ENCODE results near the gene HMGN3.

HMGN3 gene

DNA sequence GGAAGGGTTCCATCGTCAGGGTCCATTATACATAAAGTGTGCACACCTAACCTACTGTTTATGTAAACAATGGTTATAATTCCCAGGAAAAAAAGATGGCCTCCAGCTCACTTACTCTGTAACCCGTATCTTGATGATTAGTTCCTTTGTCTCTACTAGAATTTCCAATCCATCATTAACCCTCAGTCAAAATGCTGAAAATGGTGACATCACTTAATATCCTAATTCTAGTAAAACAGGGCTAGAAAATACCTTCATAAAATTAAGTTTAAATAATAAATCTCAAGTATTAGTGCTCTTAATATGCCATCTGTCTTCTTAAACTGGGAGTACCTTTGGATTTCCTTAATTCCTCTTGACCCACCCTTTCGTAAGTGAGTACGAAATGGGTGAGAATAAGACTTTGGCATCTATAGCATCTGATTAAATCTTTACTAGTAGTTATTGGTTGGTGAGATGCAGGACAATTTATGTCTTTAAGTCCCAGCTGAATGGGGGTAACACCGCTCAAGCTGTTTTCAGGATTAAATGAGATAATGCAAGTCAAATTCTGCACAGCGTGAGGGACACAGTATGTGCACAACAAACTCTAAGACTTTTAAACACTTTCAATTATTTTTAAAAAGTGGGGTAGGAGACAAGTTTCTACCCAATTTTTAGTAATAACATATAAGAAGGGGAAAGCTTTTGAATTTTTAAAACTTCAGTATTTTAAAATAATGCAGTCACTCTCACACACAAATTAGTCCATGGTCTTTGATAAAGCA, 1.6 kb downstream of the HMGN3 start:
- no peak for DNase-seq

- DNase-seq, result no peak
Measured at GRCh38 chr6:79231666-79232065, 2.8 kb downstream of the HMGN3 start.

GRCh38 chr6:79231101-79231500, 3.4 kb downstream of the HMGN3 start:
- DNase-seq, result no peak

- no peak for DNase-seq
Measured at GRCh38 chr6:79230149-79230548, 4.3 kb downstream of the HMGN3 start.

DNA sequence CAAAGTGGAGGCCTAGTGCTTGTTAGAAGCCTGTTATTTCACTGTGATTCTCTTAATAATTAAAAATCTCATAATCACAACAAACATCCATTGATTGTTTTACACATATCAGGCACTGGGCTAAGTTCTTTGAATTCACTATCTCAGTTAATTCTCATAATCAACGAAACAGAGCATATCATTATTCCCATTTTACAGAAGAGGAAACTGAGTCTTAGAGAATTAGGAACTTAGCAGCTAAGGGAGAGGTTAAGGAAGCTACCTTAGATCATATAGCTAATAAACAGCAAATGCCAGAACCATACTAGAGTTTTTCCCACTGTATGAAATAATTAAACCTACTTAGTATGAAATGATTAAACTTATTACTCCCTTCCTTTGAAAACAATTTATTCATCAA, 7.0 kb downstream of the HMGN3 start:
- no peak for DNase-seq

DNA sequence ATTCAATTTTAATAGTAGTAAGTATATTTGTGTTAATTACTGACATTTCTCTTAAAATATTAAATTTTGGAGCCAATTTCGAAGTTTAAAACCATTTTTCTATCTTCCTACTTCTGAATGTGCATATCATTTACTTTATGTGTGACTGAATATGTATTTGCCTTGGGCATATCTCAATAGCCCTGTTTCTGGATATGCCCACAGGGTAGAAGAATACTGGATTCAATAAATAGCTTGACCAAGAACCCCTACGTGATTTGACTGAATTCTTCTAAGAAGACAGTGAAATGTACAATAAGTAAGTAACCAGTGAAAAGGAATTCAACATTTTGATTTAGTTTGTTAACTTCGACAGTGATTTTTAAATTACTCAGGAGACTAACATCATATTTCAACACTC, 7.8 kb downstream of the HMGN3 start:
- no peak for DNase-seq

GRCh38 chr6:79225717-79226599, 8.5 kb downstream of the HMGN3 start:
- DNase-seq, result no peak

DNA sequence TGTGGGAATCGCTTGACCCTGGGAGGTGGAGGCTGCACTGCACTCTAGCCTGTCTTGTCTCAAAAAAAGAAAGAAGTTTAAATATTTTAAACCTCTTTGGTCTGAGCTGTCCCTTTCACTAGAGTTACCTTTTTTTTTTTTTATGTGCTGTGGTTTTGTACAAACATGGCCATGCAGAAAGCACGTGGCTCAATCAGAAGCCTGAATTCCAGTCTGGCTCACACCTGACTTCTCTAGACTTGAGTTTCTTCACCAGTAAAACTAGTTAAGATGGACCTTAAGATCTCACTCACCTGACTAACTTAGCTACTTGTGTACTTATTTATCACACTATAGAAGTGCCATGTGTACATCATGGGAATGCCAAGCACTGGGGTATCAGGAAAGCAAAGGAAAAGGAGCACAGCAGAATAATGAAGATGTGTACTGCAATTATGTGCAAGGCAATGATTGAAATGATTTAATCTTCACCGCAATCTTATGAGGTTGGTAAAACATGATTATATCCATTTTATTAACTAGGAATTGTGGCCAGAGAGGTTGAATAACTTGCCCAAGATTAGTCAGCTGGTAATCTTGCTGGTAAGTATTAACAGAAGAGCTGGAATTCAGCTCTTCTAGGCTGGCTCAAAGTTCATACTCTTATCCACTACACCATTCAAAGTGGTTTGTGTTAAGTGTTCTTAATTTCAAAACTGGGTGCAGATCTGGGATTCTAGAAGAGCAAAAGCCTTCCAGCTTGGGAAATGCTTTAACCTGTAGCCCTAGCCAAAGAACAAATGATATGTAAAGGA, 10.7 kb downstream of the HMGN3 start:
- DNase-seq, result no peak

- no peak for DNase-seq
Measured at GRCh38 chr6:79215213-79215824, 19.2 kb downstream of the HMGN3 start.

- DNase-seq, result no peak
Measured at GRCh38 chr6:79212859-79213258, 21.6 kb downstream of the HMGN3 start.

DNA sequence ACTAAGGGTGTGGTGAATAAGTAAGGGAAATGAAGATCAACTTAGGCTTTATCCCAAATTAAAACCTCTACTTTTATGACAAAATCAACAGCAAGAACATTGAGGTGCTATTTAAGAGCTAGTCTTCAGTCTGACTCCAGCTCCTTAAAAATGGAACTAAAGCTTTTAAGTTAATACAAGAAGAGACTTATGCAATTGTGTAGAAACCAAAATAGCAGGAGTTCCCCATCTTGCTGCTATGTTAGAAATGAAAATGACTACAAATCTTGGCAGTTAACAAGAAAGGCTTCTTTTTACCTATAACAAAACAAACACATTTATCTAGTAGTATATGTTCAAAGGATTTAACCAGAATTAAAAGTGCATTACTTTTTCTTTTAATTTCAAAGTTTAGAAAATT, 25.7 kb downstream of the HMGN3 start:
- no peak for DNase-seq

DNA sequence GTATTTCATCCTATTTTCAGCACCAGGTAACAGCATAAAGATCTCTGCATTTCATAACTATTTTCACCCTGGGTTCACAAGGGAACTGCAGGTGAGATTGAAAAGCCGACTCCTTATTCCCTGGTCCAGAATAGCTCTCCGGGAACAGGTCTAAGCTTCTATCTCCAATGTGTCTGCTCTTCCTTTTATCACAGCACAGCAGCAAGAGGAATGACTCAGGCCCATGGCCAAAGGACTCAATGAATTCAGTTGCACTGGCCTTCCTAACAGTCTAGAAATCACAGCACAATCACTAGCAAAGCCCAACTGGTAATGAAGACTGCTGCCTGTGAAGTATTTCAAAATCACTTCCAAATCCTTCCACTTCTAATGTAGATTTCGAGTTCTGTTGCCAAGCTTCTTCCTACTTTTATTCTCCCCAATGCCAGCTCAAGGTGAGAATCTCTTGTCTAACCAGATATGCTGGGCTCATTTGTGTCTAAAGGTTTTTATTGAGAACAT, 30.7 kb downstream of the HMGN3 start:
- no peak for DNase-seq

- DNase-seq, result no peak
Measured at GRCh38 chr6:79202556-79202955, 31.9 kb downstream of the HMGN3 start.

DNA sequence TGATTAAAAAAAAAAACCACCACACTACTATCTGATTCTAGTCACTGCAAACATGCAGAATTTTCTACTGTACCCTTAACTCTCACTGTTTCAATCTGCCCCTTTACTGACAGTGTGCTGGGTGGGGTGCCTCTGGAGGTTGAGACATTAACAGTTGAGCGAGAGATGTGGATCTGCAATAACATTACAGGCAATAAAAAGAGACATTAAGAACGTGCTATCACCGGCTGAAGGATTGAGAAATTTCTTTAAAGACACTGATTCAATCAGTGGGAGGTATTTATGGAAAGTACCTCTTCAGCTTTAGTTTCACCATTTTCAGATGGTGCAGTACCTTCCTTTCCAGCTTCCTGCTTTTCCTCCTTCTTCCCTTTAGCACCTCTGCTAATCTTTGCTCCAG, 32.5 kb downstream of the HMGN3 start:
- no peak for DNase-seq

- no peak for DNase-seq
Measured at GRCh38 chr6:79201143-79201542, 33.3 kb downstream of the HMGN3 start.

DNA sequence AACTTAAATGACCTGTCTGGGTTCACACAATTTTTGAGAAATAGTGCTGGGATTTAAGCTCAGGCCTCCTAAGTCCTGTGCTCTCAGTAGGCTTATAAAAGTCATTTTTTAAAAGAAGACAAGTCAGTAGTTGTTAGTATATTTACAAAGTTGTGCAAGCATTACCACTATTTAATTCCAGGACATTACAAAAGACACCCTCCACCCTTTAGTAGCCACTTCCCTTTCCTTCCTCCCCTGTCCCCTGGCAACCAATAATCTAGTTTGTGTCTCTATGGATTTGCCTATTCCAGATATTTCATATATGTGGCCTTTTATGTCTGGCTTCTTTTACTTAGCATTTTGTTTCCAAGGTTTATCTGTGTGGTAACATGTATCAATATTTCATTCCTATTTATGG, 37.6 kb downstream of the HMGN3 start:
- no peak for DNase-seq

DNA sequence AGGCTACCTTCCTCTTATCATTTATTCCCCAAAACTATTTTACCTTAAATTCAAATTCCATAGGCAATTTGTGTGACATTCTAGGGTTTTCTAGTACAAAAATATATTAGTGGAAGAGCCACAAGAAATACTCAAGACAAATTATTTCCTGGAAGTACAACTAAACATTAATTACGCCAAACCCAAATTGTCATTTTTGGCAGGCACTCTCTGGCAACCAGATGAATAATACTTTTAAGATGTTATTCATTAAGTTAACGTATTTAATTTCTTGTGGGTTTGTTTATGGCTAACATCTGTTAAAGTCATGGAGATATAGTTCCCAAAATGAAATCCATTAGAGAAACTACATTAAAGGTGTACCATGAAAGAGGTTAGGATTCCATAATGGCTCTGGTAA, 40.5 kb downstream of the HMGN3 start:
- DNase-seq, result no peak

- DNase-seq, result no peak
Measured at GRCh38 chr6:79189760-79190350, 44.6 kb downstream of the HMGN3 start.

- no peak for DNase-seq
Measured at GRCh38 chr6:79188885-79189480, 45.5 kb downstream of the HMGN3 start.

GRCh38 chr6:79188107-79188506, 46.4 kb downstream of the HMGN3 start:
- no peak for DNase-seq

GRCh38 chr6:79186564-79186963, 47.9 kb downstream of the HMGN3 start:
- no peak for DNase-seq

DNA sequence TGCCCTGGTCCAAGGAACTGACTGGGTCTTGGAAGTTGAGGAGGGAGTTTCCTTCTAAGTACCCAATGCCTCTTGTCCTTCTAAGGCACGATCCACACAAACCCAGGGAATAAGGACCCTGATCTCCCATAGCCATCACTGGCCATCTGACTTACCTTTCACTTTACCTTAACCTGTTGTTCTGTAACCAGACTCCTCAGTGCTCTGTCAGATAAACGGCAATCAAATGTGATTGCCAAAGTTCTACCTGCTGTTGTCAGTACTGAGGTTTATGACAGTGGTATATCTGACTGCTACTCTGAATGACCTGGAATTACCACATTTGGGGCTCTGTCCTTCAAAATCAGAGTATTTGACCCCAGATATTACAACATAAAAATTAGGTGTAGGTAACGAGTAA, 49.8 kb downstream of the HMGN3 start:
- DNase-seq, result no peak

Data from SW 1271 (cell line).